G401 (cell line): ENCODE results near the gene USP17L11. TPM values are rescaled to one million over a fixed set of nuclear protein-coding genes. Genes with fewer than 3 reads are reported as not detected.
A peak's percentile ranks its signal among the peaks of the same experiment; 100 is the strongest.
"Not testable (repeated sequence)": the region's sequence is repeated elsewhere in the genome, so short reads cannot be mapped to it uniquely, and the experiment has no call there.

Source experiments
- DNase-seq: peaks from one replicate; pipeline ENCODE4 v3.0.0-alpha.2; 2015; ENCODE audit warnings: low spot score
- in situ Hi-C: cut with HindIII; loops from 2 replicates; pipeline ENCODE4 v1.10.0; 2016; ENCODE audit warnings: low sequenced_read_pairs, mixed read lengths
- total RNA-seq: library from RNA; depleted of rRNA; stranded (reverse); fragments of >200 nt; shearing (Covaris generic); gene quantifications from 2 replicates; pipeline ENCODE4 v1.2.3, GENCODE V29; 2014; rRNA removed

USP17L11 gene, protein sequence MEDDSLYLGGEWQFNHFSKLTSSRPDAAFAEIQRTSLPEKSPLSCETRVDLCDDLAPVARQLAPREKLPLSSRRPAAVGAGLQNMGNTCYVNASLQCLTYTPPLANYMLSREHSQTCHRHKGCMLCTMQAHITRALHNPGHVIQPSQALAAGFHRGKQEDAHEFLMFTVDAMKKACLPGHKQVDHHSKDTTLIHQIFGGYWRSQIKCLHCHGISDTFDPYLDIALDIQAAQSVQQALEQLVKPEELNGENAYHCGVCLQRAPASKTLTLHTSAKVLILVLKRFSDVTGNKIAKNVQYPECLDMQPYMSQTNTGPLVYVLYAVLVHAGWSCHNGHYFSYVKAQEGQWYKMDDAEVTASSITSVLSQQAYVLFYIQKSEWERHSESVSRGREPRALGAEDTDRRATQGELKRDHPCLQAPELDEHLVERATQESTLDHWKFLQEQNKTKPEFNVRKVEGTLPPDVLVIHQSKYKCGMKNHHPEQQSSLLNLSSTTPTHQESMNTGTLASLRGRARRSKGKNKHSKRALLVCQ
- not detected in 2 replicates for total RNA-seq

DNA sequence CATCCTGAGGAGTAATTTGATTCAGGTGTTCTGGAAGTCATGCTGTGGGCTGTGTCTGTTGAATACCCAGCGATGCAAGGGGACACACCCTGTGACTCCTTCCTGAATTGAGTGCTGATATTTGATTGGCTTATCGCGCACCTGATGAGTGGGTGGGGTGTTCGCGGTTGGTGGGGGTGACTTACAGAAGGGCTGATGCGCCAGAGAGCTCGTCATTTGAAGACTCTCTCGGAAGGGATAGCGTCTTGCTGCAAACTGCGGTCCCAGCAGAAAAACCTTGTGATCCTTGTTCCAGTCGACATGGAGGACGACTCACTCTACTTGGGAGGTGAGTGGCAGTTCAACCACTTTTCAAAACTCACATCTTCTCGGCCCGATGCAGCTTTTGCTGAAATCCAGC lies at the start of gene USP17L11:
USP17L11 (plus strand) TSS at position 301 of the 400 bp plus-strand sequence; CDS start at position 301, 0 bp downstream.
- DNase-seq, in situ Hi-C loops: not testable (repeated sequence)

DNA sequence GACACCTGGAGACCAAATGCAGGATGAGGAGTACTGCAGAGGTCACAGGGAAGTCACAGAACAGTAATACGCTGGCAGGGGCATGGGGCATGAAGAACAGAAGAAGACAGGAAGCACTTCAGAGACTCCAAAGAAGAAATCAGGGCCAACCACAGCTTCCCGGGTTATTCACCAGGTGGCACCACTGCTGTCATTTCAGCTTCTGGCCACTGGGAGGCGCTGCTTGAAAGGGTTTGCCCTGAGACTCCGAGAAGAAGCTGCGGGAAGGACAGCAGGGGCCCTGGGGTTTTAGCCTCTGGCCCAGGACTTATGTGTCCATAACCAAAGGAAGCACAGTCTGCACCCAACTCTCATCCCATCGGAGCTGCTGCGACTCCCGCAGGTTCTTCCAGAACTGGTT lies 49.2 kb upstream of the USP17L11 start:
- DNase-seq, in situ Hi-C loops: not testable (repeated sequence)

DNA sequence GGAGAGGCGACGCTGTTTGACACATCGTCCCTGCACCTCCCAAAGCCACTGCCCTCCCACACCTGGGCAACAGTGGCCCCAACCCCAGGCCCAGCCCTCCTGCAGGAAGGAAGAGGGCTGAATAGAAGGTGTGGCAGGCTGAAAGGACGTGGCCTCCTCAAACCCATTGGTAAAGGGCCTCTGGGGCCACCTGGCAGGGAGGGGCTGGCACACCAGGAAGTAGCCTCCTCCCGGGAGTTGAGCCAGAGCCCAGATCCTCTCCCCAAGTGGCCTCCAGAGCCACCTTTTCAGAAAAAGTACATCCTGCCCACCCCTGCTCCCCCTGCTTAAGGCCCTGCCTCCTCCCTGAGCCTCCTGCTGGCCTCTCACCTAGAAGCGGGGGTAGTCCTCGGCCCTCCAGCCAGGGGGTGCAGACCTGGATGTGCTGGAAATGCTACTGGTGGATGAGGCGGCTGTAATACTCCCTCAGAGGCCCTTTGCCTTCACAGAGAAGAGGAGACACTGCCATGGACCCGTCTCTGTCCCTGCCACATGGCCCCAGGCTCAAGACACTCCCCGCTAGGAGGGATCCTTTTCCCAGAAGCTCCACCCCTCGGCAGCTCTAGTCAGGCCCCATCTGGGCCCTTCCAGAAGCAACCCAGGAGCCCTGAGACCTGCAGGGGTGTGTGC lies 45.3 kb upstream of the USP17L11 start, which contains the start of gene FAM90A26:
FAM90A26 (plus strand) TSS at position 619 of the 669 bp plus-strand sequence. CDS start 2,764 bp downstream, outside the sequence.
- in situ Hi-C loops, DNase-seq: not testable (repeated sequence)

DNA sequence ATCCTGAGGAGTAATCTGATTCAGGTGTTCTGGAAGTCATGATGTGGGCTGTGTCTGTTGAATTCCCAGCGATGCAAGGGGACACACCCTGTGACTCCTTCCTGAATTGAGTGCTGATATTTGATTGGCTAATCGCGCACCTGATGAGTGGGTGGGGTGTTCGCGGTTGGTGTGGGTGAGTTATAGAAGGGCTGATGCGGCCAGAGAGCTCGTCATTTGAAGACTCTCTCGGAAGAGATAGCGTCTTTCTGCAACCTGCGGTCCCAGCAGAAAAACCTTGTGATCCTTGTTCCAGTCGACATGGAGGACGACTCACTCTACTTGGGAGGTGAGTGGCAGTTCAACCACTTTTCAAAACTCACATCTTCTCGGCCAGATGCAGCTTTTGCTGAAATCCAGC lies 4.8 kb upstream of the USP17L11 start, which contains the start of gene USP17L10:
USP17L10 (plus strand) TSS at position 301 of the 400 bp plus-strand sequence; CDS start at position 301, 0 bp downstream.
- DNase-seq, in situ Hi-C loops: not testable (repeated sequence)

DNA sequence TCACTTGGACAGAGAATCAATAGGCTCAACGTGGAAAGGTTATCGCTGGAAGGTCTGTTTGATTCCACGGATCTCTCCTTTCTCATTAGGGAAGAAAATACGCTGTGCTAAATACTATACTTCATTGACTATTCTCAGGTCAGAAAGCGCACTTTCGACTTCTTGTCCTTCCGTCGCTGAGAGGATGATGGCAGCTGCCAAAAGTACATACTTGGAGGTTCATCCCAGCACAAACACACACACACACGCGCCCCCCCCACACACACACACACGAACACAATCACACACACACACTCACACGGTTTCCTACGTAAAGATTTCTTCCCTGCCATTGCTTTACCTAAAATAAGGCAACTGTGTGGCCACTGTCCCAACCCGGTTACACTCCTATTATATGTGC lies 504 bp upstream of the USP17L11 start:
- in situ Hi-C loops, DNase-seq: not testable (repeated sequence)

DNA sequence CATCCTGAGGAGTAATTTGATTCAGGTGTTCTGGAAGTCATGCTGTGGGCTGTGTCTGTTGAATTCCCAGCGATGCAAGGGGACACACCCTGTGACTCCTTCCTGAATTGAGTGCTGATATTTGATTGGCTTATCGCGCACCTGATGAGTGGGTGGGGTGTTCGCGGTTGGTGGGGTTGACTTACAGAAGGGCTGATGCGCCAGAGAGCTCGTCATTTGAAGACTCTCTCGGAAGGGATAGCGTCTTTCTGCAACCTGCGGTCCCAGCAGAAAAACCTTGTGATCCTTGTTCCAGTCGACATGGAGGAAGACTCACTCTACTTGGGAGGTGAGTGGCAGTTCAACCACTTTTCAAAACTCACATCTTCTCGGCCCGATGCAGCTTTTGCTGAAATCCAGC lies 4.6 kb downstream of the USP17L11 start, which contains the start of gene USP17L12:
USP17L12 (plus strand) TSS at position 301 of the 400 bp plus-strand sequence; CDS start at position 301, 0 bp downstream.
- in situ Hi-C loops, DNase-seq: not testable (repeated sequence)

DNA sequence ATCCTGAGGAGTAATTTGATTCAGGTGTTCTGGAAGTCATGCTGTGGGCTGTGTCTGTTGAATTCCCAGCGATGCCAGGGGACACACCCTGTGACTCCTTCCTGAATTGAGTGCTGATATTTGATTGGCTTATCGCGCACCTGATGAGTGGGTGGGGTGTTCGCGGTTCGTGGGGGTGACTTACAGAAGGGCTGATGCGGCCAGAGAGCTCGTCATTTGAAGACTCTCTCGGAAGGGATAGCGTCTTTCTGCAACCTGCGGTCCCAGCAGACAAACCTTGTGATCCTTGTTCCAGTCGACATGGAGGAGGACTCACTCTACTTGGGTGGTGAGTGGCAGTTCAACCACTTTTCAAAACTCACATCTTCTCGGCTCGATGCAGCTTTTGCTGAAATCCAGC lies 9.4 kb downstream of the USP17L11 start, which contains the start of gene USP17L13:
USP17L13 (plus strand) TSS at position 301 of the 400 bp plus-strand sequence; CDS start at position 301, 0 bp downstream.
- in situ Hi-C loops, DNase-seq: not testable (repeated sequence)

DNA sequence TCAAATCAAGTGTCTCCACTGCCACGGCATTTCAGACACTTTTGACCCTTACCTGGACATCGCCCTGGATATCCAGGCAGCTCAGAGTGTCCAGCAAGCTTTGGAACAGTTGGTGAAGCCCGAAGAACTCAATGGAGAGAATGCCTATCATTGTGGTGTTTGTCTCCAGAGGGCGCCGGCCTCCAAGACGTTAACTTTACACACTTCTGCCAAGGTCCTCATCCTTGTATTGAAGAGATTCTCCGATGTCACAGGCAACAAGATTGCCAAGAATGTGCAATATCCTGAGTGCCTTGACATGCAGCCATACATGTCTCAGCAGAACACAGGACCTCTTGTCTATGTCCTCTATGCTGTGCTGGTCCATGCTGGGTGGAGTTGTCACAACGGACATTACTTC lies 15.0 kb downstream of the USP17L11 start:
- in situ Hi-C loops, DNase-seq: not testable (repeated sequence)

DNA sequence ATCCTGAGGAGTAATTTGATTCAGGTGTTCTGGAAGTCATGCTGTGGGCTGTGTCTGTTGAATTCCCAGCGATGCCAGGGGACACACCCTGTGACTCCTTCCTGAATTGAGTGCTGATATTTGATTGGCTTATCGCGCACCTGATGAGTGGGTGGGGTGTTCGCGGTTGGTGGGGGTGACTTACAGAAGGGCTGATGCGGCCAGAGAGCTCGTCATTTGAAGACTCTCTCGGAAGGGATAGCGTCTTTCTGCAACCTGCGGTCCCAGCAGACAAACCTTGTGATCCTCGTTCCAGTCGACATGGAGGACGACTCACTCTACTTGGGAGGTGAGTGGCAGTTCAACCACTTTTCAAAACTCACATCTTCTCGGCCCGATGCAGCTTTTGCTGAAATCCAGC lies 18.9 kb downstream of the USP17L11 start, which contains the start of gene USP17L15:
USP17L15 (plus strand) TSS at position 301 of the 400 bp plus-strand sequence; CDS start at position 301, 0 bp downstream.
- DNase-seq, in situ Hi-C loops: not testable (repeated sequence)

DNA sequence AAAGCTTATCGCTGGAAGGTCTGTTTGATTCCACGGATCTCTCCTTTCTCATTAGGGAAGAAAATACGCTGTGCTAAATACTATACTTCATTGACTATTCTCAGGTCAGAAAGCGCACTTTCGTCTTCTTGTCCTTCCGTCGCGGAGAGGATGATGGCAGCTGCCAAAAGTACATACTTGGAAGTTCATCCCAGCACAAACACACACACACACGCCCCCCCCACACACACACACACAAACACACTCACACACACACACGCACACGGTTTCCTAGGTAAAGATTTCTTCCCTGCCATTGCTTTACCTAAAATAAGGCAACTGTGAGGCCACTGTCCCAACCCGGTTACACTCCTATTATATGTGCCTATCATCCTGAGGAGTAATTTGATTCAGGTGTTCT lies 23.3 kb downstream of the USP17L11 start:
- DNase-seq, result peak; percentile 0
- in situ Hi-C loops, result not testable (repeated sequence)

DNA sequence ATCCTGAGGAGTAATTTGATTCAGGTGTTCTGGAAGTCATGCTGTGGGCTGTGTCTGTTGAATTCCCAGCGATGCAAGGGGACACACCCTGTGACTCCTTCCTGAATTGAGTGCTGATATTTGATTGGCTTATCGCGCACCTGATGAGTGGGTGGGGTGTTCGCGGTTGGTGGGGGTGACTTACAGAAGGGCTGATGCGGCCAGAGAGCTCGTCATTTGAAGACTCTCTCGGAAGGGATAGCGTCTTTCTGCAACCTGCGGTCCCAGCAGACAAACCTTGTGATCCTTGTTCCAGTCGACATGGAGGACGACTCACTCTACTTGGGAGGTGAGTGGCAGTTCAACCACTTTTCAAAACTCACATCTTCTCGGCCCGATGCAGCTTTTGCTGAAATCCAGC lies 28.4 kb downstream of the USP17L11 start, which contains the start of gene USP17L17:
USP17L17 (plus strand) TSS at position 301 of the 400 bp plus-strand sequence; CDS start at position 301, 0 bp downstream.
- in situ Hi-C loops, DNase-seq: not testable (repeated sequence)

DNA sequence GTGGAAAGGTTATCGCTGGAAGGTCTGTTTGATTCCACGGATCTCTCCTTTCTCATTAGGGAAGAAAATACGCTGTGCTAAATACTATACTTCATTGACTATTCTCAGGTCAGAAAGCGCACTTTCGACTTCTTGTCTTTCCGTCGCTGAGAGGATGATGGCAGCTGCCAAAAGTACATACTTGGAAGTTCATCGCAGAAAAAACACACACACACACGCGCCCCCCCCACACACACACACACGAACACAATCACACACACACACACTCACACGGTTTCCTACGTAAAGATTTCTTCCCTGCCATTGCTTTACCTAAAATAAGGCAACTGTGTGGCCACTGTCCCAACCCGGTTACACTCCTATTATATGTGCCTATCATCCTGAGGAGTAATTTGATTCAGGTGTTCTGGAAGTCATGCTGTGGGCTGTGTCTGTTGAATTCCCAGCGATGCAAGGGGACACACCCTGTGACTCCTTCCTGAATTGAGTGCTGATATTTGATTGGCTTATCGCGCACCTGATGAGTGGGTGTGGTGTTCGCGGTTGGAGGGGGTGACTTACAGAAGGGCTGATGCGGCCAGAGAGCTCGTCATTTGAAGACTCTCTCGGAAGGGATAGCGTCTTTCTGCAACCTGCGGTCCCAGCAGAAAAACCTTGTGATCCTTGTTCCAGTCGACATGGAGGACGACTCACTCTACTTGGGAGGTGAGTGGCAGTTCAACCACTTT lies 32.9 kb downstream of the USP17L11 start, which contains the start of gene USP17L18:
USP17L18 (plus strand) TSS at position 678 of the 728 bp plus-strand sequence; CDS start at position 678, 0 bp downstream.
- DNase-seq, in situ Hi-C loops: not testable (repeated sequence)

DNA sequence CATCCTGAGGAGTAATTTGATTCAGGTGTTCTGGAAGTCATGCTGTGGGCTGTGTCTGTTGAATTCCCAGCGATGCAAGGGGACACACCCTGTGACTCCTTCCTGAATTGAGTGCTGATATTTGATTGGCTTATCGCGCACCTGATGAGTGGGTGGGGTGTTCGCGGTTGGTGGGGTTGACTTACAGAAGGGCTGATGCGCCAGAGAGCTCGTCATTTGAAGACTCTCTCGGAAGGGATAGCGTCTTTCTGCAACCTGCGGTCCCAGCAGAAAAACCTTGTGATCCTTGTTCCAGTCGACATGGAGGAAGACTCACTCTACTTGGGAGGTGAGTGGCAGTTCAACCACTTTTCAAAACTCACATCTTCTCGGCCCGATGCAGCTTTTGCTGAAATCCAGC lies 37.9 kb downstream of the USP17L11 start, which contains the start of gene USP17L19:
USP17L19 (plus strand) TSS at position 301 of the 400 bp plus-strand sequence; CDS start at position 301, 0 bp downstream.
- in situ Hi-C loops, result not testable (repeated sequence)

DNA sequence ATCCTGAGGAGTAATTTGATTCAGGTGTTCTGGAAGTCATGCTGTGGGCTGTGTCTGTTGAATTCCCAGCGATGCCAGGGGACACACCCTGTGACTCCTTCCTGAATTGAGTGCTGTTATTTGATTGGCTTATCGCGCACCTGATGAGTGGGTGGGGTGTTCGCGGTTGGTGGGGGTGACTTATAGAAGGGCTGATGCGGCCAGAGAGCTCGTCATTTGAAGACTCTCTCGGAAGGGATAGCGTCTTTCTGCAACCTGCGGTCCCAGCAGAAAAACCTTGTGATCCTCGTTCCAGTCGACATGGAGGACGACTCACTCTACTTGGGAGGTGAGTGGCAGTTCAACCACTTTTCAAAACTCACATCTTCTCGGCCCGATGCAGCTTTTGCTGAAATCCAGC lies 42.6 kb downstream of the USP17L11 start, which contains the start of gene USP17L20:
USP17L20 (plus strand) TSS at position 301 of the 400 bp plus-strand sequence; CDS start at position 301, 0 bp downstream.
- DNase-seq, in situ Hi-C loops: not testable (repeated sequence)

More for the DNA sequence above, 37.9 kb downstream of the USP17L11 start, which contains the start of gene USP17L19:
- not testable (repeated sequence) for DNase-seq

DNA sequence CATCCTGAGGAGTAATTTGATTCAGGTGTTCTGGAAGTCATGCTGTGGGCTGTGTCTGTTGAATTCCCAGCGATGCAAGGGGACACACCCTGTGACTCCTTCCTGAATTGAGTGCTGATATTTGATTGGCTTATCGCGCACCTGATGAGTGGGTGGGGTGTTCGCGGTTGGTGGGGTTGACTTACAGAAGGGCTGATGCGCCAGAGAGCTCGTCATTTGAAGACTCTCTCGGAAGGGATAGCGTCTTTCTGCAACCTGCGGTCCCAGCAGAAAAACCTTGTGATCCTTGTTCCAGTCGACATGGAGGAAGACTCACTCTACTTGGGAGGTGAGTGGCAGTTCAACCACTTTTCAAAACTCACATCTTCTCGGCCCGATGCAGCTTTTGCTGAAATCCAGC lies 47.4 kb downstream of the USP17L11 start, which contains the start of gene USP17L21:
USP17L21 (plus strand) TSS at position 301 of the 400 bp plus-strand sequence; CDS start at position 301, 0 bp downstream.
- in situ Hi-C loops, DNase-seq: not testable (repeated sequence)
